ENCODE measurements around the gene MXD1.

Gene MXD1

GRCh38 chr2:69983392-69983966 lies 68.6 kb downstream of the MXD1 start:
- no peak for DNase-seq

DNA sequence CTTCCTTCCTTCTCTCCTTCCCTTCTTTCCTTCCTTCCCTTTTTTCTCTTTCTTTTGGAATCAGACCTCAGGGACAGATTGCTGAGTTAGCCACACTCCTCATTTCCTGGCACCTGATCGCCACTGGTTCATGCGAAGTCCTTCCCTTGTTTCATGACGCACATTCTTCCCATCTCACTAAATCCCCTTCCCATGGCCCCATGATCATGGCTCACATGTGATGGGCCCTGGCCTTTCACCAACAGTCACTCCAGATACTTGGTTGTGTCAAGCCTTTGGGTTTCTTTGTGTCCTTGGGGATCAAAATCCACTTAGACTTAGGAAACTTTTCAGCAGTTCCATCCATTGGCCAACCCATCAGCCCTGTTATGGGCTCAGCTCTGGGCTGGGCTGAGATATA lies 70.3 kb downstream of the MXD1 start:
- DNase-seq = no peak

GRCh38 chr2:69985688-69986087 lies 70.8 kb downstream of the MXD1 start:
- DNase-seq = no peak

DNA sequence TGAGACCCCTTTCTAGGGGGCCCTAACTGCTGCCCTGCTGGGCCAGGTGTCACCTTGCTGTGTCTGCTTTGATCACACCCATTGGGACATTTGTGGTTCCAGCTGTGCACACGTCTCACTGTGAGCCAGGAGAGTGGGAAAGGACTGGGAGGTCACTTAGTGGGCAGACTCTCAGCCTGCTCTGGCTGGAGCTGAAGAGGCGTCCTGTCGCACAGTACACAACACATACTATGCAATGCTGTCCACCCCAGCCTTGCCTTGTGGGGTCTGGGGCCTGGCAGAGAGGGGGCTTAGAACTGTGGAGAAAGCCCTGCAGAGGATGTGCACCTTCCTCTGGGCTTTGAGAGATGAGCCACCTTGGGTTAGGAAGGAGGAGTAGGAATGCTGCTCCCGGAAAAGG lies 71.8 kb downstream of the MXD1 start:
- DNase-seq = no peak

- DNase-seq = no peak
Measured at GRCh38 chr2:69988086-69988635, 73.3 kb downstream of the MXD1 start.

GRCh38 chr2:69989009-69989408 lies 74.1 kb downstream of the MXD1 start:
- DNase-seq = no peak

- no peak for DNase-seq
Measured at GRCh38 chr2:69989441-69990105, 74.7 kb downstream of the MXD1 start.
